SU-DHL-6 (cell line): ENCODE measurements around the gene KRTAP9-1.

ENCODE experiments used
- CTCF ChIP-seq: fragments of 200-600 bp; sonication (generic); IDR thresholded peaks from one replicate; pipeline ENCODE4 v1.5.1; 2017; ENCODE audit warnings: antibody characterized with exemption, mild to moderate bottlenecking, low read length, moderate library complexity; ENCODE audit not compliant: insufficient read depth, poor library complexity, severe bottlenecking
- EZH2phosphoT487 ChIP-seq: fragments of 200-600 bp; sonication (generic), shearing (Covaris generic); conservative IDR thresholded peaks from 2 replicates; pipeline ENCODE4 v1.6.1; 2018; ENCODE audit warnings: mild to moderate bottlenecking, antibody characterized with exemption, low read length, moderate library complexity, mixed read lengths

DNA sequence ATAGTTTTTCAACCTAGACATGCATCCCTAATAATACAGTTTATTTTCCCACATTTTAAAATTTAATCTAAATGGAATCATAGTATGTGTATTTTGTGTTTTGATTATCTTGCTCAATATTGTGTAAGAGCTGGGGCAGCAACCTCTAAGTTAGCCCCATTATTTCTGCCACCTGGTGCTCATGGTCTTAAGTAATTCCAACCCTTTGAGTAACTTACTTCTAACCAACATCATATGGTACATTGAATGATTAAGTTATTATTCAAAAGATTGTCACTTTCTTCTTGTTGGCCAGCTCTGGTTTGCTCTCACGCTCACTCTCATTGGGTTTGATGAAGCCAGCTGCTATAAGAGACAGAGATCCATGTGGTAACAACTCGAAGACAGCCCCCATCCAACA is 17.8 kb upstream of the KRTAP9-1 start:
- no peak for TF ChIP-seq CTCF
- TF ChIP-seq EZH2phosphoT487, result no peak
